Activated T-helper 9 cell treated with anti-CD3 and anti-CD28 coated beads, Interleukin-2, amount 50 U/mL, for 16 hours (primary cell): ENCODE measurements around the gene KRTAP10-9.
"Not testable (repeated sequence)": the region's sequence is repeated elsewhere in the genome, so short reads cannot be mapped to it uniquely, and the experiment has no call there.

Experiments
- DNase-seq: peaks from one replicate; pipeline ENCODE4 v3.0.0-alpha.2; 2020; ENCODE audit warnings: low read depth

Gene KRTAP10-9

GRCh38 chr21:44614961-44615391 lies 11.9 kb upstream of the KRTAP10-9 start:
- no peak for DNase-seq

GRCh38 chr21:44615466-44615865 lies 11.4 kb upstream of the KRTAP10-9 start:
- DNase-seq, result no peak

GRCh38 chr21:44615911-44616590 lies 10.8 kb upstream of the KRTAP10-9 start:
- no peak for DNase-seq

GRCh38 chr21:44616591-44616926 lies 10.3 kb upstream of the KRTAP10-9 start:
- no peak for DNase-seq

- no peak for DNase-seq
Measured at GRCh38 chr21:44617071-44617501, 9.8 kb upstream of the KRTAP10-9 start.

GRCh38 chr21:44618504-44618903 lies 8.4 kb upstream of the KRTAP10-9 start:
- no peak for DNase-seq

GRCh38 chr21:44618909-44619308 lies 8.0 kb upstream of the KRTAP10-9 start:
- DNase-seq, result peak; percentile 46

GRCh38 chr21:44619886-44620285 lies 7.0 kb upstream of the KRTAP10-9 start:
- DNase-seq, result no peak

GRCh38 chr21:44623575-44623974 lies 3.3 kb upstream of the KRTAP10-9 start:
- DNase-seq, result no peak

- no peak for DNase-seq
Measured at GRCh38 chr21:44625756-44626155, 1.1 kb upstream of the KRTAP10-9 start.

- DNase-seq, result no peak
Measured at GRCh38 chr21:44626262-44626661, 631 bp upstream of the KRTAP10-9 start.

- not testable (repeated sequence) for DNase-seq
Measured at GRCh38 chr21:44627181-44627822, 409 bp downstream of the KRTAP10-9 start.

GRCh38 chr21:44627831-44628233 lies 939 bp downstream of the KRTAP10-9 start:
- not testable (repeated sequence) for DNase-seq

GRCh38 chr21:44628707-44629391 lies 2.0 kb downstream of the KRTAP10-9 start:
- no peak for DNase-seq

GRCh38 chr21:44630440-44630839 lies 3.5 kb downstream of the KRTAP10-9 start:
- DNase-seq, result no peak

- no peak for DNase-seq
Measured at GRCh38 chr21:44632067-44632466, 5.2 kb downstream of the KRTAP10-9 start.

GRCh38 chr21:44636209-44637017 lies 9.5 kb downstream of the KRTAP10-9 start:
- DNase-seq, result no peak

GRCh38 chr21:44637018-44637850 lies 10.3 kb downstream of the KRTAP10-9 start, which contains the start of gene KRTAP10-10:
Gene KRTAP10-10, plus strand, starts transcription at chr21:44637356. Its CDS starts 62 bp downstream, at chr21:44637418.
- DNase-seq, result no peak

- not testable (repeated sequence) for DNase-seq
Measured at GRCh38 chr21:44637851-44638348, 11.0 kb downstream of the KRTAP10-9 start.

- DNase-seq, result not testable (repeated sequence)
Measured at GRCh38 chr21:44638506-44639330, 11.8 kb downstream of the KRTAP10-9 start.
